Calu3 (cell line): ENCODE results near the gene IFI44. TPM values are rescaled to one million over a fixed set of nuclear protein-coding genes. Genes with fewer than 3 reads are reported as not detected.

Source experiments
- BruUV-seq: library from RNA; stranded (reverse); fragments of 400-500 nt; replicated peaks from 2 replicates; lab custom pipeline; 2021; lab: Mats Ljungman, UMichigan
- CTCF ChIA-PET: fragments of 300-600 bp; sonication (Branson Sonifier 250); formaldehyde crosslinking; loops from one replicate; lab custom pipeline; 2022; ENCODE audit warnings: antibody characterized with exemption; lab: Charles Lee
- DNase-seq: peaks from one replicate; pipeline ENCODE4 v3.0.0; 2022
- H3K27ac Mint-ChIP-seq: one replicate; pipeline ENCODE4 v1.8.0; 2022; ENCODE audit warnings: mixed read lengths; ENCODE audit not compliant: unreplicated experiment
- H3K27me3 Mint-ChIP-seq: one replicate; pipeline ENCODE4 v1.8.0; 2022; ENCODE audit warnings: mixed read lengths; ENCODE audit not compliant: unreplicated experiment
- H3K36me3 Mint-ChIP-seq: one replicate; pipeline ENCODE4 v1.8.0; 2022; ENCODE audit warnings: mild to moderate bottlenecking, moderate library complexity, mixed read lengths; ENCODE audit not compliant: insufficient read depth, unreplicated experiment
- H3K4me1 Mint-ChIP-seq: one replicate; pipeline ENCODE4 v1.8.0; 2022; ENCODE audit warnings: mild to moderate bottlenecking, low read depth, mixed read lengths; ENCODE audit not compliant: unreplicated experiment
- H3K4me3 Mint-ChIP-seq: one replicate; pipeline ENCODE4 v1.8.0; 2022; ENCODE audit warnings: mild to moderate bottlenecking, low read depth, moderate library complexity, mixed read lengths; ENCODE audit not compliant: unreplicated experiment
- H3K9me3 Mint-ChIP-seq: one replicate; pipeline ENCODE4 v1.8.0; 2022; ENCODE audit warnings: low read depth, mixed read lengths; ENCODE audit not compliant: unreplicated experiment
- CTCF ChIP-seq: fragments of 200-600 bp; IDR thresholded peaks from one replicate; pipeline ENCODE4 v1.8.0; 2022; ENCODE audit warnings: antibody characterized with exemption; ENCODE audit not compliant: unreplicated experiment
- intact Hi-C: fragments of 100-400 bp; cut with micrococcal nuclease; formaldehyde crosslinking; loops from one replicate; pipeline ENCODE4 v1.10.0; 2022; ENCODE audit not compliant: unreplicated experiment
- total RNA-seq: library from RNA; stranded (reverse); gene quantifications from 2 replicates; pipeline ENCODE4 v1.2.3, GENCODE V29; 2022

Gene IFI44
- total RNA-seq, 1 experiment from 2014 or later, result 125 TPM

GRCh38 chr1:78622548-78622947 lies 27.1 kb upstream of the IFI44 start:
- CTCF ChIA-PET, result no interaction called here
- BruUV-seq, result no TSS peak

GRCh38 chr1:78624035-78624434 lies 25.6 kb upstream of the IFI44 start:
- H3K36me3 Mint-ChIP-seq, result peaks cover 9% of the 10 kb centered on the region
- peaks cover 21% of the 10 kb centered on the region for H3K4me1 Mint-ChIP-seq
- no peaks in the 10 kb centered on the region for H3K9me3 Mint-ChIP-seq
- intact Hi-C loops, result loop anchor here (10.0 kb wide), 2 partner anchors 211 to 571 kb away; no protein-coding TSS in a partner anchor
- no peaks in the 10 kb centered on the region for H3K27me3 Mint-ChIP-seq
- no peak for DNase-seq
- CTCF ChIA-PET, result no interaction called here
- BruUV-seq, result no TSS peak
- no peak overlapping the region for H3K4me3 Mint-ChIP-seq
- H3K27ac Mint-ChIP-seq, result no peak overlapping the region
- no peak for TF ChIP-seq CTCF

More at GRCh38 chr1:78622548-78622947, 27.1 kb upstream of the IFI44 start:
- Mint-ChIP-seq H3K27ac (no peak overlapping the region), H3K4me3 (peak overlapping the region; percentile 1), H3K9me3 (no peaks in the 10 kb centered on the region), H3K27me3 (no peaks in the 10 kb centered on the region), H3K4me1 (peaks cover 28% of the 10 kb centered on the region), H3K36me3 (peaks cover 9% of the 10 kb centered on the region)
- no peak for TF ChIP-seq CTCF
- intact Hi-C loops, result loop anchor here (10.0 kb wide), 2 partner anchors 212 to 572 kb away; no protein-coding TSS in a partner anchor
- no peak for DNase-seq

GRCh38 chr1:78627321-78627720 lies 22.3 kb upstream of the IFI44 start:
- Mint-ChIP-seq H3K36me3 (no peaks in the 10 kb centered on the region), H3K9me3 (no peaks in the 10 kb centered on the region), H3K27me3 (no peaks in the 10 kb centered on the region), H3K27ac (no peak overlapping the region), H3K4me3 (no peak overlapping the region), H3K4me1 (no peaks in the 10 kb centered on the region)
- no peak for DNase-seq
- no TSS peak for BruUV-seq
- CTCF ChIA-PET, result no interaction called here
- TF ChIP-seq CTCF, result no peak
- intact Hi-C loops, result loop anchor here (10.0 kb wide), 2 partner anchors 207 to 567 kb away; no protein-coding TSS in a partner anchor

DNA sequence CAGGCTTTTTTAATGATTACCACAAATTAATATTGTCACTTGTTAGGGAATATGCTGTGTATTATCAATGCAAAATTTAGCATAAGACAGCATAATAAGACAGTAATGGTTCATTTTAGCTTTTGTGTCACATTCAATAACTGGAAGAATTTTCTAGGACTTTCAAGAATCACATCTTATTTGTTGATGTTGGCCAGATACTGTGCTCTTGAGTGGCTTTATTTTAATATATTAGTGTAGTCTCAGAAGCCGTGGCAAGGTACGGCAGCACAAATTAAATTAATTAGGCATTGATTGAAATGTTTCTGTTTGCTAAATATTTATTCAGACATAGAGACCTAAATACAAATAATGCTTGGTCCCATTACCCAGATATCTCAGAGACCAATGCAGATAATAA lies 19.0 kb upstream of the IFI44 start:
- intact Hi-C loops, result no loop called here
- Mint-ChIP-seq H3K36me3 (no peaks in the 10 kb centered on the region), H3K27me3 (no peaks in the 10 kb centered on the region), H3K4me3 (no peak overlapping the region), H3K4me1 (no peaks in the 10 kb centered on the region), H3K9me3 (no peaks in the 10 kb centered on the region), H3K27ac (no peak overlapping the region)
- no peak for TF ChIP-seq CTCF
- no peak for DNase-seq
- BruUV-seq, result no TSS peak
- CTCF ChIA-PET, result no interaction called here
